Body of pancreas (tissue), 4 donors: ENCODE measurements around the gene UGGT2. TPM values are rescaled to one million over a fixed set of nuclear protein-coding genes. Genes with fewer than 3 reads are reported as not detected.

Source experiments
- ATAC-seq: fragments of 150-250 bp; one replicate; pipeline ENCODE4 v1.9.1; 2016
- DNase-seq, 4 donors: peaks; one replicate each; pipeline ENCODE4 v3.0.0-alpha.2; 2019
- H3K27ac ChIP-seq, 4 donors: fragments of 200-600 bp; sonication (generic); 1 replicate in 3 of 4; 2 replicates in 1 of 4; pipeline versions ENCODE4 v1.5.1 to v1.6.1; 2016 to 2019; ENCODE audit warnings: mild to moderate bottlenecking in 1 of 4, mixed read lengths in 1 of 4, moderate library complexity in 1 of 4
- H3K27me3 ChIP-seq, 2 donors: fragments of 200-600 bp; sonication (generic); one replicate each; pipeline ENCODE4 v1.6.0; 2016; ENCODE audit warnings: mild to moderate bottlenecking in 1 of 2
- H3K36me3 ChIP-seq, 2 donors: fragments of 200-600 bp; sonication (generic); replicated peaks in 1 of 2; 2 replicates each; pipeline ENCODE4 v1.5.1; 2016; ENCODE audit warnings: low read depth in 2 of 2; ENCODE audit not compliant: insufficient read depth in 1 of 2
- H3K4me1 ChIP-seq: fragments of 200-600 bp; sonication (generic); one replicate; pipeline ENCODE4 v1.6.0; 2016
- H3K4me3 ChIP-seq, 2 donors: fragments of 200-600 bp; sonication (generic); 1 replicate in 1 of 2; 2 replicates in 1 of 2; pipeline ENCODE4 v1.5.1; 2016 to 2019
- H3K9me3 ChIP-seq, 3 donors: fragments of 200-600 bp; sonication (generic); 1 replicate in 2 of 3; 2 replicates in 1 of 3; pipeline ENCODE4 v1.5.1; 2016
- POLR2A ChIP-seq, 3 donors: fragments of 450-650 bp; IDR thresholded peaks; one replicate each; pipeline ENCODE4 v1.6.1; 2016; ENCODE audit warnings: antibody characterized with exemption in 3 of 3, mild to moderate bottlenecking in 2 of 3
- WGBS, 2 donors: methylation state at CpG; one replicate each; pipeline ENCODE4 v1.1.5; 2017; 5-methylcytosine and 5-hydroxymethylcytosine counted together
- intact Hi-C: fragments of 100-400 bp; cut with DNase I; formaldehyde crosslinking; loops from one replicate; pipeline ENCODE4 v1.15.1; 2023
- total RNA-seq, 2 donors: library from RNA; depleted of rRNA; stranded (reverse); fragments of >200 nt; gene quantifications; one replicate each; pipeline ENCODE4 v1.1.0, GENCODE V29; 2016
- TF ChIP-seq, protein P1 (sequence below), 7 experiments: fragments of 450-650 bp in 4 of 7; fragments of 200-600 bp in 3 of 7; sonication (generic) in 3 of 7; IDR thresholded peaks; one replicate each; pipeline ENCODE4 v1.5.1; 2016 to 2019; ENCODE audit warnings: antibody characterized with exemption in 7 of 7

The UGGT2 gene
- total RNA-seq, 2 donors from 2014 or later, result 49.8 TPM

GRCh38 chr13:95788100-95788463, 265.1 kb downstream of the UGGT2 start:
- Histone ChIP-seq H3K4me1 (peaks cover 40% of the 10 kb centered on the region), H3K36me3 (peaks cover 6 to 11% of the 10 kb centered on the region in 2 donors), H3K27ac (peak overlapping the region; percentile 44 to 72 (median 48)), H3K9me3 (no peaks in the 10 kb centered on the region), H3K4me3 (no peak overlapping the region), H3K27me3 (no peaks in the 10 kb centered on the region)
- WGBS, 2 donors, result 10 to 15% methylated on average over 2 of the region's 2 CpGs
- intact Hi-C loops, result no loop called here
- DNase-seq, result no peak
- TF ChIP-seq, protein P1, sequence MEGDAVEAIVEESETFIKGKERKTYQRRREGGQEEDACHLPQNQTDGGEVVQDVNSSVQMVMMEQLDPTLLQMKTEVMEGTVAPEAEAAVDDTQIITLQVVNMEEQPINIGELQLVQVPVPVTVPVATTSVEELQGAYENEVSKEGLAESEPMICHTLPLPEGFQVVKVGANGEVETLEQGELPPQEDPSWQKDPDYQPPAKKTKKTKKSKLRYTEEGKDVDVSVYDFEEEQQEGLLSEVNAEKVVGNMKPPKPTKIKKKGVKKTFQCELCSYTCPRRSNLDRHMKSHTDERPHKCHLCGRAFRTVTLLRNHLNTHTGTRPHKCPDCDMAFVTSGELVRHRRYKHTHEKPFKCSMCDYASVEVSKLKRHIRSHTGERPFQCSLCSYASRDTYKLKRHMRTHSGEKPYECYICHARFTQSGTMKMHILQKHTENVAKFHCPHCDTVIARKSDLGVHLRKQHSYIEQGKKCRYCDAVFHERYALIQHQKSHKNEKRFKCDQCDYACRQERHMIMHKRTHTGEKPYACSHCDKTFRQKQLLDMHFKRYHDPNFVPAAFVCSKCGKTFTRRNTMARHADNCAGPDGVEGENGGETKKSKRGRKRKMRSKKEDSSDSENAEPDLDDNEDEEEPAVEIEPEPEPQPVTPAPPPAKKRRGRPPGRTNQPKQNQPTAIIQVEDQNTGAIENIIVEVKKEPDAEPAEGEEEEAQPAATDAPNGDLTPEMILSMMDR (IDR thresholded peaks at IDR 0.05), result no peak
- TF ChIP-seq POLR2A (IDR thresholded peaks at IDR 0.05), result no peak
- peak; percentile 62 for ATAC-seq

GRCh38 chr13:95787356-95788099, 265.7 kb downstream of the UGGT2 start:
- H3K36me3 ChIP-seq, result peaks cover 6 to 11% of the 10 kb centered on the region in 2 donors
- peaks cover 40% of the 10 kb centered on the region for H3K4me1 ChIP-seq
- no peaks in the 10 kb centered on the region for H3K27me3 ChIP-seq
- H3K9me3 ChIP-seq, result no peaks in the 10 kb centered on the region
- 0 to 38% methylated on average over 1 of the region's 1 CpG for WGBS, 2 donors
- H3K27ac ChIP-seq, result peak overlapping the region; percentile 44 to 72 (median 48)
- peak in 3 of 4 donors; percentile 31 to 52 (median 47) for DNase-seq
- H3K4me3 ChIP-seq, result no peak overlapping the region
- peak; percentile 55 for ATAC-seq
- TF ChIP-seq, protein P1 (IDR thresholded peaks at IDR 0.05), result no peak
- TF ChIP-seq POLR2A (IDR thresholded peaks at IDR 0.05), result no peak
- intact Hi-C loops, result no loop called here

- ATAC-seq, result no peak
- peak overlapping the region in 2 of 4 donors; percentile 20 for H3K27ac ChIP-seq
- H3K9me3 ChIP-seq, result no peaks in the 10 kb centered on the region
- no peaks in the 10 kb centered on the region for H3K27me3 ChIP-seq
- H3K4me1 ChIP-seq, result peaks cover 40% of the 10 kb centered on the region
- WGBS, 2 donors, result 68 to 76% methylated on average over 3 of the region's 3 CpGs
- no peak overlapping the region for H3K4me3 ChIP-seq
- DNase-seq, result no peak
- intact Hi-C loops, result no loop called here
- H3K36me3 ChIP-seq, result peaks cover 2 to 6% of the 10 kb centered on the region in 2 donors
- TF ChIP-seq, protein P1 (IDR thresholded peaks at IDR 0.05), result no peak
- TF ChIP-seq POLR2A (IDR thresholded peaks at IDR 0.05), result no peak
Observed at GRCh38 chr13:95784900-95785290, 268.3 kb downstream of the UGGT2 start.

- peak; percentile 34 for ATAC-seq
- Histone ChIP-seq H3K4me3 (no peak overlapping the region), H3K4me1 (peaks cover 40% of the 10 kb centered on the region), H3K9me3 (no peaks in the 10 kb centered on the region), H3K36me3 (peaks cover 2 to 6% of the 10 kb centered on the region in 2 donors), H3K27ac (peak overlapping the region in 2 of 4 donors; percentile 20), H3K27me3 (no peaks in the 10 kb centered on the region)
- TF ChIP-seq, protein P1 (IDR thresholded peaks at IDR 0.05), result no peak
- no peak for TF ChIP-seq POLR2A (IDR thresholded peaks at IDR 0.05)
- 66 to 73% methylated on average over 6 of the region's 6 CpGs for WGBS, 2 donors
- intact Hi-C loops, result no loop called here
- no peak for DNase-seq
Observed at GRCh38 chr13:95784161-95784899, 268.9 kb downstream of the UGGT2 start.
